GM12892 (cell line): ENCODE results near the gene STXBP3. TPM values are rescaled to one million over a fixed set of nuclear protein-coding genes. Genes with fewer than 3 reads are reported as not detected.
"Not testable (repeated sequence)": the region's sequence is repeated elsewhere in the genome, so short reads cannot be mapped to it uniquely, and the experiment has no call there.

Experiments used
- DNase-seq: peaks from one replicate; pipeline ENCODE4 v3.0.0; 2011; ENCODE audit not compliant: insufficient read length
- FAIRE-seq: peaks from 2 replicates; lab custom pipeline; 2011; peaks lifted over from hg19 to GRCh38; lab: Jason Lieb, UNC
- POLR2A ChIP-seq: IDR thresholded peaks from 2 replicates; pipeline ENCODE4 v1.6.1; 2011; ENCODE audit warnings: low read depth, low read length, control low read depth
- POLR2AphosphoS5 ChIP-seq: IDR thresholded peaks from 2 replicates; pipeline ENCODE4 v1.6.1; 2011; ENCODE audit warnings: low read depth, low read length, control low read depth
- TAF1 ChIP-seq: IDR thresholded peaks from 2 replicates; pipeline ENCODE4 v1.6.1; 2011; ENCODE audit warnings: low read depth, mild to moderate bottlenecking, control low read depth, low read length, borderline replicate concordance
- polyA plus RNA-seq: library from polyadenylated mRNA; unstranded; fragments of >200 nt; gene quantifications from one replicate; pipeline ENCODE4 v1.2.1, GENCODE V29; 2012; ENCODE audit warnings: missing spikeins, inconsistent platforms; ENCODE audit not compliant: missing spikeins

The STXBP3 gene
- polyA plus RNA-seq = 30.0 TPM

GRCh38 chr1:108746382-108747170 is at the start of gene STXBP3:
Gene STXBP3, plus strand, starts transcription at chr1:108746674. Its CDS starts 64 bp downstream, at chr1:108746738.
- peak; percentile 82 for DNase-seq
- TF ChIP-seq POLR2AphosphoS5 = peak; percentile 95
- TF ChIP-seq TAF1 = peak; percentile 92
- peak; percentile 97 for TF ChIP-seq POLR2A
- peak; percentile 100 for FAIRE-seq

DNA sequence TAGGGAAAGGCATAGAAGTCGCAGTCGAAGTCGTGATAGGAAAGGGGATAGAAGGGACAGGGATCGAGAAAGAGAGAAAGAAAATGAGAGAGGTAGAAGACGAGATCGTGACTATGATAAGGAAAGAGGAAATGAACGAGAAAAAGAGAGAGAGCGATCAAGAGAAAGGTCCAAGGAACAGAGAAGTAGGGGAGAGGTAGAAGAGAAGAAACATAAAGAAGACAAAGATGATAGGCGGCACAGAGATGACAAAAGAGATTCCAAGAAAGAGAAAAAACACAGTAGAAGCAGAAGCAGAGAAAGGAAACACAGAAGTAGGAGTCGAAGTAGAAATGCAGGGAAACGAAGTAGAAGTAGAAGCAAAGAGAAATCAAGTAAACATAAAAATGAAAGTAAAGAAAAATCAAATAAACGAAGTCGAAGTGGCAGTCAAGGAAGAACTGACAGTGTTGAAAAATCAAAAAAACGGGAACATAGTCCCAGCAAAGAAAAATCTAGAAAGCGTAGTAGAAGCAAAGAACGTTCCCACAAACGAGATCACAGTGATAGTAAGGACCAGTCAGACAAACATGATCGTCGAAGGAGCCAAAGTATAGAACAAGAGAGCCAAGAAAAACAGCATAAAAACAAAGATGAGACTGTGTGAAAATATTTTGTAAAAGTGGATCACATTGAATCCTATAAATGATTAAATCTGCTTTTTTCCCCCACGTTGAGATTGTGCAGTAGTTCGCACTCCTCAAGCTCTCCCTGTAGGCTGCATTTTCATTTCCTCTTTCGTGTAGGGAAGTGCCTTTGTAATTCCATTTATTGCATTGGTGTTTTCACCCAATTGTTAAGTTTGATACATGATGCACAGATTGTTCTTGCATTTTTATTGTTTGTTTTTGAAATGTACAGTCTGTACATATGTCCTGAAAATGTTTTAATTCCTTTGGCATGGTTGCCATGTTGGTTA is 46.8 kb upstream of the STXBP3 start:
- TF ChIP-seq POLR2A (no peak), TAF1 (no peak), POLR2AphosphoS5 (no peak)
- FAIRE-seq = no peak
- no peak for DNase-seq

- no peak for TF ChIP-seq POLR2A
- TF ChIP-seq TAF1 = no peak
- no peak; the same call in 1 of the 2 replicates for TF ChIP-seq POLR2AphosphoS5
- FAIRE-seq = no peak
- DNase-seq = no peak
Observed at GRCh38 chr1:108701176-108701849, 45.2 kb upstream of the STXBP3 start.

DNA sequence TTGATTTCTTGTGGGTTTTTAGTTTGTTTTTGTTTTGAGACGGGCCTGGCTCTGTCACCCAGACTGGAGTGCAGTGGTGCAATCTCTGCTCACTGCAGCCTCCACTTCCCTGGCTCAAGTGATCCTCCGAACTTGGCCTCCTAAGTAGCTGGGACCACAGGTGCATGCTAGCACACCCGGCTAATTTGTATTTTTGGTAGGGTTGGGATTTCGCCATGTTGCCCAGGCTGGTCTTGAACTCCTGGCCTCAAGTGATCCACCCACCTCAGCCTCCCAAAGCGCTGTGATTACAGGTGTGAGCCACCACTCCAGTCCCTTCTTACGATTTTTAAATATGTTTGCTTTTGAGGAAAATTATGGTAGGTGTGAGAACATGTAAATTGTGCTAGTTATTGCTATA is 44.4 kb upstream of the STXBP3 start:
- TF ChIP-seq POLR2AphosphoS5 = peak; percentile 86; the same call in 1 of the 2 replicates
- TF ChIP-seq POLR2A = peak; percentile 55
- DNase-seq, FAIRE-seq: not testable (repeated sequence)

DNA sequence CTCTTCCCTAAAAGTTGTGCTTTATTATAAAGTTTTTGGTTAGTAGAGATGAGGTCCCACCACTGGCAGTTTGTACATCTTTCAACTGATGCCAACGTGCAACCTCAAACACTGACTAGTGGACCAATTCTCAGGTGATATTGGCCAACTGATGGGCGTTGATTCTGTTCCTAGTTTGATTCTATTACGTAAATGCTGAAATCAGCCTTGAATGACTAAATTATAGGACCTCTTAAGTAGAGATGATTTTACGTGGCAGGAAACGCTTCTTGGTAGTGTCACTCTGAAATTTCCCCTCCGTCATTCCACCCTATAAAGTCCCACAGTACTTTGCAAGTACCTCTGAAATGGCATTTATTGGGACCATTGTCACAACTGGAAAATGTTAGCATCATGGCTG is 42.5 kb upstream of the STXBP3 start:
- no peak for DNase-seq
- TF ChIP-seq POLR2AphosphoS5 (no peak), POLR2A (no peak), TAF1 (no peak)
- FAIRE-seq = no peak

DNA sequence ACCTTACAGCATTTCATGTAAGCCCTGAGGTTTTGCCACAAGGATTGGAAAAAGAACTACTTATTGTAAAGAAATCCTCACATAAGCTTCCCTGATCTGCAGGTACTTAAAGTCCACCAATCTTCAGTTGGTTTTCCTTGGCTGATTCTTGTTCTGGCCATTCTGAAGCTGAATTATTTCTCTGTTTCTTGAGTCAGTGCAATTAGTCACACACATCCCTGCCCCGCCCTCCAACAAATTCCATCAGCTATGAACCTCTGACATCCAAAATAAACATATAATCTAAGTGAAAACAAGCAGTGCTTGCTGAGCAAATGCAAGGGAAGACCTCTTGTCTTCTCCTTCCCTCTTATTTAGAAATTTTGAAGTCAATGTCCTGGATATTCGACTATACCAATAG is 42.0 kb upstream of the STXBP3 start:
- FAIRE-seq (no peak), DNase-seq (no peak)
- TF ChIP-seq POLR2AphosphoS5 = no peak
- TF ChIP-seq POLR2A = no peak
- TF ChIP-seq TAF1 = no peak

DNA sequence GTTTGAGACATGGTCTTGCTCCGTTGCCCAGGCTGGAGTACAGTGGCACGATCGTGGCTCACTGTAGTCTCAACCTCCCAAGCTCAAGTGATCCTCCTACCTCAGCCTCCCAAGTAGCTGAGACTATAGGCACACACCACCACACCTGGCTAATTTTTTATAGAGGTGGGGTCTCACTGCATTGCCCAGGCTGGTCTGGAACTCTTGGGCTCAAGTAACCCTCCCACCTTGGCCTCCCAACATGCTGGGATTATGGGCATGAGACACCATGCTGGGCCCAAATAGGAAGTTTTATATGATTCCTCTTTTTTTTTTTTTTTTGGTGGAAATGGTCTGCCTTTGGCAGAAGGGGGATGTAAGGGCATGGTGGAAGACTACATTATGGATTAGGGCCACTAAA is 39.8 kb upstream of the STXBP3 start:
- TF ChIP-seq TAF1 (no peak), POLR2AphosphoS5 (no peak), POLR2A (no peak)
- DNase-seq = no peak
- no peak for FAIRE-seq

- no peak for FAIRE-seq
- TF ChIP-seq POLR2AphosphoS5 (no peak), POLR2A (no peak), TAF1 (no peak)
- no peak for DNase-seq
Observed at GRCh38 chr1:108708691-108709660, 37.5 kb upstream of the STXBP3 start.

GRCh38 chr1:108712606-108713150 is 33.8 kb upstream of the STXBP3 start, which contains the start of gene FNDC7:
Gene FNDC7, plus strand, starts transcription at chr1:108712908. Its CDS starts 26 bp downstream, at chr1:108712934.
- TF ChIP-seq POLR2AphosphoS5 = no peak
- no peak for TF ChIP-seq TAF1
- TF ChIP-seq POLR2A = no peak
- FAIRE-seq = no peak
- DNase-seq = no peak
